Measurements from ENCODE around the gene GDF10.

GRCh38 chr10:47318706-47319105 lies 18.7 kb downstream of the GDF10 start:
- TF ChIP-seq, protein P1, sequence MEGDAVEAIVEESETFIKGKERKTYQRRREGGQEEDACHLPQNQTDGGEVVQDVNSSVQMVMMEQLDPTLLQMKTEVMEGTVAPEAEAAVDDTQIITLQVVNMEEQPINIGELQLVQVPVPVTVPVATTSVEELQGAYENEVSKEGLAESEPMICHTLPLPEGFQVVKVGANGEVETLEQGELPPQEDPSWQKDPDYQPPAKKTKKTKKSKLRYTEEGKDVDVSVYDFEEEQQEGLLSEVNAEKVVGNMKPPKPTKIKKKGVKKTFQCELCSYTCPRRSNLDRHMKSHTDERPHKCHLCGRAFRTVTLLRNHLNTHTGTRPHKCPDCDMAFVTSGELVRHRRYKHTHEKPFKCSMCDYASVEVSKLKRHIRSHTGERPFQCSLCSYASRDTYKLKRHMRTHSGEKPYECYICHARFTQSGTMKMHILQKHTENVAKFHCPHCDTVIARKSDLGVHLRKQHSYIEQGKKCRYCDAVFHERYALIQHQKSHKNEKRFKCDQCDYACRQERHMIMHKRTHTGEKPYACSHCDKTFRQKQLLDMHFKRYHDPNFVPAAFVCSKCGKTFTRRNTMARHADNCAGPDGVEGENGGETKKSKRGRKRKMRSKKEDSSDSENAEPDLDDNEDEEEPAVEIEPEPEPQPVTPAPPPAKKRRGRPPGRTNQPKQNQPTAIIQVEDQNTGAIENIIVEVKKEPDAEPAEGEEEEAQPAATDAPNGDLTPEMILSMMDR (IDR thresholded peaks at IDR 0.05 in 8 of 11, conservative IDR thresholded peaks at IDR 0.05 in 3 of 11), result no peak
- TF ChIP-seq POLR2AphosphoS5 (IDR thresholded peaks at IDR 0.05) (no peak), POLR2A (IDR thresholded peaks at IDR 0.05) (no peak)
